Measurements from ENCODE around the gene PTPRN2. TPM values are rescaled to one million over a fixed set of nuclear protein-coding genes. Genes with fewer than 3 reads are reported as not detected.

Gene PTPRN2
- total RNA-seq, 1 donor from 2014 or later: 15.4 TPM

- no peak for DNase-seq (ENCODE audit: extremely low spot score, unreplicated experiment)
- peaks cover 11% of the 10 kb centered on the region for H3K27me3 Mint-ChIP-seq
- H3K4me1 Mint-ChIP-seq (ENCODE audit: unreplicated experiment): peaks cover 11% of the 10 kb centered on the region
- H3K27ac Mint-ChIP-seq: no peak overlapping the region
- H3K36me3 Mint-ChIP-seq: peaks cover 4% of the 10 kb centered on the region
- no peak for TF ChIP-seq CTCF (conservative IDR thresholded peaks at IDR 0.05)
- H3K4me3 Mint-ChIP-seq: no peak overlapping the region
- peaks cover 11% of the 10 kb centered on the region for H3K9me3 Mint-ChIP-seq
Measured at GRCh38 chr7:157930926-157931466, 656.6 kb downstream of the PTPRN2 start.

- Mint-ChIP-seq H3K36me3 (peaks cover 4% of the 10 kb centered on the region), H3K9me3 (peaks cover 11% of the 10 kb centered on the region), H3K27me3 (peaks cover 11% of the 10 kb centered on the region), H3K4me3 (no peak overlapping the region), H3K27ac (no peak overlapping the region), H3K4me1 (ENCODE audit: unreplicated experiment) (peaks cover 11% of the 10 kb centered on the region)
- no peak for DNase-seq (ENCODE audit: extremely low spot score, unreplicated experiment)
- no peak for TF ChIP-seq CTCF (conservative IDR thresholded peaks at IDR 0.05)
Measured at GRCh38 chr7:157930441-157930840, 657.2 kb downstream of the PTPRN2 start.

GRCh38 chr7:157929671-157930070 lies 658.0 kb downstream of the PTPRN2 start:
- Mint-ChIP-seq H3K9me3 (peaks cover 11% of the 10 kb centered on the region), H3K4me1 (ENCODE audit: unreplicated experiment) (peaks cover 11% of the 10 kb centered on the region), H3K4me3 (no peak overlapping the region), H3K36me3 (peaks cover 4% of the 10 kb centered on the region), H3K27ac (no peak overlapping the region), H3K27me3 (peaks cover 11% of the 10 kb centered on the region)
- no peak for DNase-seq (ENCODE audit: extremely low spot score, unreplicated experiment)
- TF ChIP-seq CTCF (conservative IDR thresholded peaks at IDR 0.05): no peak

- Mint-ChIP-seq H3K36me3 (peaks cover 4% of the 10 kb centered on the region), H3K4me3 (no peak overlapping the region), H3K4me1 (ENCODE audit: unreplicated experiment) (peaks cover 11% of the 10 kb centered on the region), H3K27me3 (peaks cover 11% of the 10 kb centered on the region), H3K27ac (no peak overlapping the region), H3K9me3 (peaks cover 8% of the 10 kb centered on the region)
- no peak for TF ChIP-seq CTCF (conservative IDR thresholded peaks at IDR 0.05)
- DNase-seq (ENCODE audit: extremely low spot score, unreplicated experiment): no peak
Measured at GRCh38 chr7:157928808-157929425, 658.7 kb downstream of the PTPRN2 start.

- Mint-ChIP-seq H3K27ac (peak overlapping the region; percentile 52), H3K4me1 (ENCODE audit: unreplicated experiment) (peaks cover 11% of the 10 kb centered on the region), H3K36me3 (peaks cover 4% of the 10 kb centered on the region), H3K9me3 (peaks cover 6% of the 10 kb centered on the region), H3K4me3 (no peak overlapping the region), H3K27me3 (peaks cover 15% of the 10 kb centered on the region)
- no peak for DNase-seq (ENCODE audit: extremely low spot score, unreplicated experiment)
- TF ChIP-seq CTCF (conservative IDR thresholded peaks at IDR 0.05): no peak
Measured at GRCh38 chr7:157928171-157928794, 659.3 kb downstream of the PTPRN2 start.

All from type B pancreatic cell (in vitro differentiated cells).